ENCODE data around the gene MMP10. TPM values are rescaled to one million over a fixed set of nuclear protein-coding genes. Genes with fewer than 3 reads are reported as not detected.

MMP10 gene
- polyA plus RNA-seq, 1 of the 3 experiments (the other 2 are of a cell fraction): 1.4 TPM

DNA sequence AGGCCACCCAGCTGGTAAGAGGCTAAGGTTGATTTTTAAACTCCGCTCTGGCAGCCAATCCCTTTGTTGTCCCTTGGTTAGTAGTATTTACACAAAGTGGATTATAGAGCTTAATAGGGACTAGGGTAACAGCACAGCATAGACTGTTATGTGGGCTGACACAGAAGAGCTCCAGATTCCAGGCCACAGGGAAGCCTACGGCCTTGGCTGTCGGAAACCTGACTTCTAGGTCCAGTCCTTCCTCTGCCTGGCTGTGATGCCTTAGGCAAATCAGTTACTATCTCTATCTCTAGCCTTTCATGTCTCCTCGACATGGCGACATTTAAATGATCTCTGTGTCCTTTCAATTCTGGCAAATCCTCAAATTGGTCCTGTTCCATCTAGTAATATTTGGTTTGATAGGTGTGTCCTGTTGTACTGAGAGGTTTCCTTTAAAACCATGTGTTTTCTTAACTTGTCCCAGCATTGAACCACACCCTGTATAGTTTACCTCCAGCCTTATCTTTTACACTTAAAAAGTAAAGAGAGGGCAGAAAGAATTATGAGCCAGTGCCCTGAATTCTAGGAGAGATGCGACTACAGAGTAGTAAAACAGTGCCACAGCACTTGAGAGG, 13.4 kb upstream of the MMP10 start:
- Histone ChIP-seq H3K4me1 (ENCODE audit: control insufficient read depth in 1 of 2, insufficient read depth in 2 of 2, low read depth in 1 of 2, low read length in 1 of 2) (no peaks in the 10 kb centered on the region; a peak in 1 of 4 replicates), H3K9me3 (no peaks in the 10 kb centered on the region), H3K36me3 (replicated peaks in 1 of 2; ENCODE audit: control insufficient read depth in 1 of 2, insufficient read depth in 2 of 2, low read length in 1 of 2) (peaks cover 0 to 3% of the 10 kb centered on the region in 2 experiments), H3K9me2 (no peaks in the 10 kb centered on the region), H3F3A (replicated peaks; ENCODE audit: insufficient read depth) (no peaks in the 10 kb centered on the region), H3K4me2 (no peak overlapping the region), H3K79me2 (ENCODE audit: insufficient read depth) (no peaks in the 10 kb centered on the region), H3K4me3 (ENCODE audit: low read depth in 2 of 2, low read length in 1 of 2) (no peak overlapping the region), H3K9ac (no peak overlapping the region), H2AFZ (ENCODE audit: low read depth) (no peak overlapping the region), H3K27me3 (ENCODE audit: insufficient read depth) (no peaks in the 10 kb centered on the region), H4K20me1 (ENCODE audit: insufficient read depth) (no peaks in the 10 kb centered on the region), H3K27ac (ENCODE audit: low read depth in 2 of 2, low read length in 1 of 2) (no peak overlapping the region)
- DNase-seq: no peak
- POLR2A ChIA-PET: no interaction called here
- no peak for TF ChIP-seq RFX5 (IDR thresholded peaks at IDR 0.05; ENCODE audit: low read length)
- TF ChIP-seq POLR2AphosphoS5 (IDR thresholded peaks at IDR 0.05; ENCODE audit: low read depth, low read length): no peak
- TF ChIP-seq, protein P1, sequence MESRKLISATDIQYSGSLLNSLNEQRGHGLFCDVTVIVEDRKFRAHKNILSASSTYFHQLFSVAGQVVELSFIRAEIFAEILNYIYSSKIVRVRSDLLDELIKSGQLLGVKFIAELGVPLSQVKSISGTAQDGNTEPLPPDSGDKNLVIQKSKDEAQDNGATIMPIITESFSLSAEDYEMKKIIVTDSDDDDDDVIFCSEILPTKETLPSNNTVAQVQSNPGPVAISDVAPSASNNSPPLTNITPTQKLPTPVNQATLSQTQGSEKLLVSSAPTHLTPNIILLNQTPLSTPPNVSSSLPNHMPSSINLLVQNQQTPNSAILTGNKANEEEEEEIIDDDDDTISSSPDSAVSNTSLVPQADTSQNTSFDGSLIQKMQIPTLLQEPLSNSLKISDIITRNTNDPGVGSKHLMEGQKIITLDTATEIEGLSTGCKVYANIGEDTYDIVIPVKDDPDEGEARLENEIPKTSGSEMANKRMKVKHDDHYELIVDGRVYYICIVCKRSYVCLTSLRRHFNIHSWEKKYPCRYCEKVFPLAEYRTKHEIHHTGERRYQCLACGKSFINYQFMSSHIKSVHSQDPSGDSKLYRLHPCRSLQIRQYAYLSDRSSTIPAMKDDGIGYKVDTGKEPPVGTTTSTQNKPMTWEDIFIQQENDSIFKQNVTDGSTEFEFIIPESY (IDR thresholded peaks at IDR 0.05; ENCODE audit: borderline replicate concordance, low read depth): no peak
- TF ChIP-seq GABPA (IDR thresholded peaks at IDR 0.05; ENCODE audit: low read depth): no peak
- TF ChIP-seq MXI1 (IDR thresholded peaks at IDR 0.05; ENCODE audit: low read depth, low read length): no peak
- TF ChIP-seq TEAD4 (IDR thresholded peaks at IDR 0.05; ENCODE audit: borderline replicate concordance, insufficient read depth): no peak
- no peak for TF ChIP-seq NFIC (IDR thresholded peaks at IDR 0.05; ENCODE audit: borderline replicate concordance)
- TF ChIP-seq, protein P2, sequence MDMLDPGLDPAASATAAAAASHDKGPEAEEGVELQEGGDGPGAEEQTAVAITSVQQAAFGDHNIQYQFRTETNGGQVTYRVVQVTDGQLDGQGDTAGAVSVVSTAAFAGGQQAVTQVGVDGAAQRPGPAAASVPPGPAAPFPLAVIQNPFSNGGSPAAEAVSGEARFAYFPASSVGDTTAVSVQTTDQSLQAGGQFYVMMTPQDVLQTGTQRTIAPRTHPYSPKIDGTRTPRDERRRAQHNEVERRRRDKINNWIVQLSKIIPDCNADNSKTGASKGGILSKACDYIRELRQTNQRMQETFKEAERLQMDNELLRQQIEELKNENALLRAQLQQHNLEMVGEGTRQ (IDR thresholded peaks at IDR 0.05; ENCODE audit: borderline replicate concordance, low read depth, low read length): no peak
- no peak for TF ChIP-seq FOSL2 (IDR thresholded peaks at IDR 0.05; ENCODE audit: borderline replicate concordance, low read depth)
- TF ChIP-seq FOXJ3 (CRISPR knock-in tag; IDR thresholded peaks at IDR 0.05): no peak
- TF ChIP-seq SMC3 (IDR thresholded peaks at IDR 0.05; ENCODE audit: low read depth, low read length): no peak
- TF ChIP-seq TAF1 (IDR thresholded peaks at IDR 0.05; ENCODE audit: borderline replicate concordance, low read depth, low read length): no peak
- no peak for TF ChIP-seq NRF1 (IDR thresholded peaks at IDR 0.05; ENCODE audit: low read depth, low read length)
- WGBS (ENCODE audit: low lambda C conversion rate): 79% methylated on average over 6 of the region's 6 CpGs
- CTCF ChIA-PET: interaction anchor here (2.0 kb wide), 1 partner anchor 13 kb away, joined by 7 read pairs; the partner anchor contains the start of gene MMP10

DNA sequence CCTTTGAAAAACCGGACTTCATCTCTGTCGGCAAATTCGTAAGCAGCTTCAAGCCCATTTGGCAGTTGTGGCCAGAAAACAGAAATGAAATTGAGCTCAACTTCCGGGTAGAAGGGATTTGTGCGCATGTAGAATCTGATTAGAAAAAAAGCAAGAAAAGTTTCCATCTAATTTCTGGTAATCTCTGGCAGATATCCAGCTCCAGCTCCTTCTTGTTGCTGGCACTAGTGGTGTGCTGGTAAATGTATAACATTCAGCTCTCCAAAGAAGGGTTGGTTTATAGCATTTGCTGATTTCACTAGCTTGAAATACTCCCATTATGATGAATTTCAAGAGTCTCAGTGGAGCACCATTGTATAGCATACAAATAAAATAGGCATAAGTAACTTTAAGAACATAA, 12.2 kb upstream of the MMP10 start:
- H3K27me3 ChIP-seq (ENCODE audit: insufficient read depth): no peaks in the 10 kb centered on the region
- peaks cover 0 to 3% of the 10 kb centered on the region in 2 experiments for H3K36me3 ChIP-seq (replicated peaks in 1 of 2; ENCODE audit: control insufficient read depth in 1 of 2, insufficient read depth in 2 of 2, low read length in 1 of 2)
- no peaks in the 10 kb centered on the region for H3K9me2 ChIP-seq
- H3K27ac ChIP-seq (ENCODE audit: low read depth in 2 of 2, low read length in 1 of 2): peak overlapping the region in 1 of 2 experiments; percentile 6; a peak in 1 of 4 replicates
- no peak overlapping the region for H3K4me3 ChIP-seq (ENCODE audit: low read depth in 2 of 2, low read length in 1 of 2)
- no peak overlapping the region for H3K9ac ChIP-seq
- 75% methylated on average over 5 of the region's 5 CpGs for WGBS (ENCODE audit: low lambda C conversion rate)
- no peaks in the 10 kb centered on the region for H4K20me1 ChIP-seq (ENCODE audit: insufficient read depth)
- H3K4me1 ChIP-seq (ENCODE audit: control insufficient read depth in 1 of 2, insufficient read depth in 2 of 2, low read depth in 1 of 2, low read length in 1 of 2): no peaks in the 10 kb centered on the region
- no peaks in the 10 kb centered on the region for H3K9me3 ChIP-seq
- H3F3A ChIP-seq (replicated peaks; ENCODE audit: insufficient read depth): no peaks in the 10 kb centered on the region
- ChIA-PET CTCF (interaction anchor here (2.0 kb wide), 1 partner anchor 12 kb away, joined by 7 read pairs; the partner anchor contains the start of gene MMP10), POLR2A (no interaction called here)
- TF ChIP-seq MEF2A (IDR thresholded peaks at IDR 0.05; ENCODE audit: borderline replicate concordance, low read depth) (no peak), FOXJ3 (CRISPR knock-in tag; IDR thresholded peaks at IDR 0.05) (no peak), TEAD4 (IDR thresholded peaks at IDR 0.05; ENCODE audit: borderline replicate concordance, insufficient read depth) (no peak), TAF1 (IDR thresholded peaks at IDR 0.05; ENCODE audit: borderline replicate concordance, low read depth, low read length) (no peak), NRF1 (IDR thresholded peaks at IDR 0.05; ENCODE audit: low read depth, low read length) (no peak)
- TF ChIP-seq, protein P3, sequence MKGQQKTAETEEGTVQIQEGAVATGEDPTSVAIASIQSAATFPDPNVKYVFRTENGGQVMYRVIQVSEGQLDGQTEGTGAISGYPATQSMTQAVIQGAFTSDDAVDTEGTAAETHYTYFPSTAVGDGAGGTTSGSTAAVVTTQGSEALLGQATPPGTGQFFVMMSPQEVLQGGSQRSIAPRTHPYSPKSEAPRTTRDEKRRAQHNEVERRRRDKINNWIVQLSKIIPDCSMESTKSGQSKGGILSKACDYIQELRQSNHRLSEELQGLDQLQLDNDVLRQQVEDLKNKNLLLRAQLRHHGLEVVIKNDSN (IDR thresholded peaks at IDR 0.05; ENCODE audit: borderline replicate concordance, low read depth): no peak
- TF ChIP-seq, protein P4, sequence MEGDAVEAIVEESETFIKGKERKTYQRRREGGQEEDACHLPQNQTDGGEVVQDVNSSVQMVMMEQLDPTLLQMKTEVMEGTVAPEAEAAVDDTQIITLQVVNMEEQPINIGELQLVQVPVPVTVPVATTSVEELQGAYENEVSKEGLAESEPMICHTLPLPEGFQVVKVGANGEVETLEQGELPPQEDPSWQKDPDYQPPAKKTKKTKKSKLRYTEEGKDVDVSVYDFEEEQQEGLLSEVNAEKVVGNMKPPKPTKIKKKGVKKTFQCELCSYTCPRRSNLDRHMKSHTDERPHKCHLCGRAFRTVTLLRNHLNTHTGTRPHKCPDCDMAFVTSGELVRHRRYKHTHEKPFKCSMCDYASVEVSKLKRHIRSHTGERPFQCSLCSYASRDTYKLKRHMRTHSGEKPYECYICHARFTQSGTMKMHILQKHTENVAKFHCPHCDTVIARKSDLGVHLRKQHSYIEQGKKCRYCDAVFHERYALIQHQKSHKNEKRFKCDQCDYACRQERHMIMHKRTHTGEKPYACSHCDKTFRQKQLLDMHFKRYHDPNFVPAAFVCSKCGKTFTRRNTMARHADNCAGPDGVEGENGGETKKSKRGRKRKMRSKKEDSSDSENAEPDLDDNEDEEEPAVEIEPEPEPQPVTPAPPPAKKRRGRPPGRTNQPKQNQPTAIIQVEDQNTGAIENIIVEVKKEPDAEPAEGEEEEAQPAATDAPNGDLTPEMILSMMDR (IDR thresholded peaks at IDR 0.05): no peak
- no peak overlapping the region for H2AFZ ChIP-seq (ENCODE audit: low read depth)
- H3K79me2 ChIP-seq (ENCODE audit: insufficient read depth): no peaks in the 10 kb centered on the region
- H3K4me2 ChIP-seq: no peak overlapping the region
- DNase-seq: no peak

Measured in SK-N-SH (cell line).